K562 (cell line): ENCODE results near the gene FGR. TPM values are rescaled to one million over a fixed set of nuclear protein-coding genes. Genes with fewer than 3 reads are reported as not detected.

ENCODE experiments used
- BRF1 ChIP-seq: IDR thresholded peaks from 3 replicates; pipeline ENCODE4 v1.6.1; 2011; ENCODE audit warnings: borderline replicate concordance, mild to moderate bottlenecking; ENCODE audit not compliant: insufficient read length; ENCODE audit errors: extremely low read depth
- CBFA2T2 ChIP-seq: fragments of 450-650 bp; conservative IDR thresholded peaks from 2 replicates; pipeline ENCODE4 v1.6.1; 2017; ENCODE audit warnings: mild to moderate bottlenecking
- CLOCK ChIP-seq: fragments of 250-450 bp; sonication (Bioruptor Pico); IDR thresholded peaks from 2 replicates; pipeline ENCODE4 v1.4.0; 2020; ENCODE audit warnings: mild to moderate bottlenecking, moderate library complexity, borderline replicate concordance
- DNMT1 ChIP-seq: fragments of 450-650 bp; IDR thresholded peaks from 2 replicates; pipeline ENCODE4 v1.6.1; 2016; ENCODE audit warnings: antibody characterized with exemption, mild to moderate bottlenecking
- FOXJ2 ChIP-seq: fragments of 200-800 bp; sonication (Bioruptor generic); IDR thresholded peaks from 2 replicates; pipeline ENCODE4 v1.6.1; 2016; ENCODE audit warnings: missing genetic modification characterization, missing compliant biosample characterization
- KAT7 ChIP-seq: sonication (generic); formaldehyde crosslinking; IDR thresholded peaks from 2 replicates; pipeline ENCODE4 v1.8.0; 2022; ENCODE audit warnings: missing genetic modification reagents, mild to moderate bottlenecking, borderline replicate concordance
- KDM2B ChIP-seq: fragments of 250-450 bp; sonication (Bioruptor Pico); IDR thresholded peaks from 2 replicates; pipeline ENCODE4 v1.8.0; 2021; ENCODE audit warnings: mild to moderate bottlenecking, moderate library complexity
- RAD51 ChIP-seq: fragments of 450-650 bp; IDR thresholded peaks from 2 replicates; pipeline ENCODE4 v1.7.1; 2016; ENCODE audit warnings: low read depth, mild to moderate bottlenecking, borderline replicate concordance
- RBM14 ChIP-seq: fragments of 200-400 bp; formaldehyde crosslinking; IDR thresholded peaks from 2 replicates; pipeline ENCODE4 v1.6.1; 2018; ENCODE audit warnings: low read depth, mild to moderate bottlenecking, low read length, moderate library complexity, borderline replicate concordance; ENCODE audit not compliant: insufficient read depth
- SMARCE1 ChIP-seq: fragments of 450-650 bp; IDR thresholded peaks from 2 replicates; pipeline ENCODE4 v1.7.1; 2016; ENCODE audit warnings: mild to moderate bottlenecking
- TAF1 ChIP-seq: IDR thresholded peaks from 2 replicates; pipeline ENCODE4 v1.6.1; 2011; ENCODE audit warnings: mild to moderate bottlenecking, low read length, moderate library complexity; ENCODE audit not compliant: insufficient read depth, control insufficient read depth, severe bottlenecking; ENCODE audit errors: extremely low read depth
- TCFL5 ChIP-seq: fragments of 250-450 bp; sonication (Bioruptor Pico); conservative IDR thresholded peaks from 2 replicates; pipeline ENCODE4 v1.6.1; 2021; ENCODE audit warnings: mild to moderate bottlenecking, moderate library complexity, matching md5 sums
- ZNF583 ChIP-seq: fragments of 250-450 bp; sonication (Bioruptor Pico); IDR thresholded peaks from 2 replicates; pipeline ENCODE4 v1.4.0; 2020
- ZNF592 ChIP-seq: fragments of 450-650 bp; IDR thresholded peaks from 2 replicates; pipeline ENCODE4 v1.6.1; 2017; ENCODE audit warnings: antibody characterized with exemption, mild to moderate bottlenecking
- ZNF639 ChIP-seq, 2 experiments: fragments of 200-800 bp in 1 of 2; sonication (Bioruptor generic) in 1 of 2; sonication (generic) in 1 of 2; formaldehyde crosslinking in 1 of 2; IDR thresholded peaks in 1 of 2; conservative IDR thresholded peaks in 1 of 2; 2 replicates each; pipeline versions ENCODE4 v1.5.0 to v1.6.1; 2016 to 2020; ENCODE audit warnings: missing compliant biosample characterization in 1 of 2, missing genetic modification characterization in 1 of 2, missing genetic modification reagents in 1 of 2
- ZNF696 ChIP-seq: fragments of 250-450 bp; sonication (Bioruptor Pico); conservative IDR thresholded peaks from 2 replicates; pipeline ENCODE4 v1.4.0; 2020; ENCODE audit warnings: mild to moderate bottlenecking, moderate library complexity
- ZNF75A ChIP-seq: fragments of 450-650 bp; formaldehyde crosslinking; IDR thresholded peaks from 2 replicates; pipeline ENCODE4 v1.4.0; 2020; ENCODE audit warnings: mild to moderate bottlenecking
- ZNF764 ChIP-seq: fragments of 250-450 bp; sonication (Bioruptor Pico); IDR thresholded peaks from 2 replicates; pipeline ENCODE4 v1.4.0; 2020; ENCODE audit warnings: low read depth, mild to moderate bottlenecking, moderate library complexity
- polyA plus RNA-seq, 8 experiments: library from polyadenylated mRNA; depleted of rRNA in 4 of 8; stranded (reverse) in 5 of 8; unstranded in 3 of 8; fragments of >200 nt; fragmentation: Nextera tagmentation in 2 of 8; fragmentation: Illumina TruSeq in 1 of 8; extraction: Ambion mirVana in 2 of 8; extraction: Trizol in 1 of 8; gene quantifications; 2 replicates each; pipeline versions ENCODE4 v1.2.1 to v1.2.3, GENCODE V29; 2011 to 2014; ENCODE audit warnings: inconsistent platforms in 1 of 8, missing spikeins in 1 of 8
- total RNA-seq, 7 experiments: library from RNA; depleted of rRNA in 6 of 7; stranded (reverse); fragments of >200 nt in 6 of 7; fragmentation: Illumina TruSeq in 2 of 7; extraction: Trizol in 2 of 7; gene quantifications; 2 replicates each; pipeline versions ENCODE4 v1.2.1 to v1.2.3, GENCODE V29; 2011 to 2021; ENCODE audit warnings: low replicate concordance in 1 of 7

The FGR gene
- total and polyA plus RNA-seq, 9 of the 15 experiments (the other 6 are each of a cell fraction or from before 2014, with no cell fraction given): 0.04 to 0.11 TPM; not detected in 7

GRCh38 chr1:27650539-27651175 is 15.7 kb upstream of the FGR start (continued):
- TF ChIP-seq SMARCE1 (no peak; the same call in 1 of the 2 replicates), ZNF583 (CRISPR knock-in tag) (no peak), CBFA2T2 (no peak), FOXJ2 (tag) (no peak), TAF1 (no peak), BRF1 (no peak), KAT7 (no peak), RBM14 (no peak), RAD51 (peak; percentile 58), ZNF639 (CRISPR knock-in tag; conservative IDR thresholded peaks at IDR 0.05 in 1 of 2, IDR thresholded peaks at IDR 0.05 in 1 of 2) (peak in 1 of 2 experiments; percentile 34; a peak in 1 of 4 replicates), ZNF764 (CRISPR knock-in tag) (no peak), ZNF75A (CRISPR knock-in tag) (no peak), CLOCK (CRISPR knock-in tag) (no peak), DNMT1 (no peak), ZNF592 (peak; percentile 85), KDM2B (CRISPR knock-in tag) (no peak), TCFL5 (no peak), ZNF696 (CRISPR knock-in tag) (no peak)
